ENCODE data around the gene BMI1.

Gene BMI1

GRCh38 chr10:22368981-22369380 lies 48.1 kb downstream of the BMI1 start:
- DNase-seq, result no peak

- peak in 1 of 2 donors; percentile 37 for DNase-seq
These were observed 48.7 kb downstream of the BMI1 start for GRCh38 chr10:22369434-22370072.

- DNase-seq, result no peak
These were observed 49.4 kb downstream of the BMI1 start for GRCh38 chr10:22370320-22370719.

GRCh38 chr10:22372298-22372697 lies 51.4 kb downstream of the BMI1 start:
- DNase-seq, result no peak

GRCh38 chr10:22372917-22373316 lies 52.0 kb downstream of the BMI1 start:
- no peak for DNase-seq

- DNase-seq, result peak in 1 of 2 donors; percentile 42
These were observed 53.7 kb downstream of the BMI1 start for GRCh38 chr10:22374489-22375126.

- DNase-seq, result no peak
These were observed 58.2 kb downstream of the BMI1 start for GRCh38 chr10:22379059-22379458.
